GM12892 (cell line): ENCODE measurements around the gene SMYD1.

ENCODE experiments used
- POLR2A ChIP-seq: IDR thresholded peaks from 2 replicates; pipeline ENCODE4 v1.6.1; 2011; ENCODE audit warnings: low read depth, low read length, control low read depth
- POLR2AphosphoS5 ChIP-seq: IDR thresholded peaks from 2 replicates; pipeline ENCODE4 v1.6.1; 2011; ENCODE audit warnings: low read depth, low read length, control low read depth
- TAF1 ChIP-seq: IDR thresholded peaks from 2 replicates; pipeline ENCODE4 v1.6.1; 2011; ENCODE audit warnings: low read depth, mild to moderate bottlenecking, control low read depth, low read length, borderline replicate concordance

GRCh38 chr2:88032070-88032702 lies 35.4 kb upstream of the SMYD1 start:
- TF ChIP-seq POLR2A (no peak), TAF1 (no peak), POLR2AphosphoS5 (no peak)
